ENCODE measurements around the gene HTR6. TPM values are rescaled to one million over a fixed set of nuclear protein-coding genes. Genes with fewer than 3 reads are reported as not detected.
A peak's percentile ranks its signal among the peaks of the same experiment; 100 is the strongest.

The HTR6 gene
- total RNA-seq, 4 donors from 2014 or later = 0.23 to 2.4 TPM; not detected in 2

DNA sequence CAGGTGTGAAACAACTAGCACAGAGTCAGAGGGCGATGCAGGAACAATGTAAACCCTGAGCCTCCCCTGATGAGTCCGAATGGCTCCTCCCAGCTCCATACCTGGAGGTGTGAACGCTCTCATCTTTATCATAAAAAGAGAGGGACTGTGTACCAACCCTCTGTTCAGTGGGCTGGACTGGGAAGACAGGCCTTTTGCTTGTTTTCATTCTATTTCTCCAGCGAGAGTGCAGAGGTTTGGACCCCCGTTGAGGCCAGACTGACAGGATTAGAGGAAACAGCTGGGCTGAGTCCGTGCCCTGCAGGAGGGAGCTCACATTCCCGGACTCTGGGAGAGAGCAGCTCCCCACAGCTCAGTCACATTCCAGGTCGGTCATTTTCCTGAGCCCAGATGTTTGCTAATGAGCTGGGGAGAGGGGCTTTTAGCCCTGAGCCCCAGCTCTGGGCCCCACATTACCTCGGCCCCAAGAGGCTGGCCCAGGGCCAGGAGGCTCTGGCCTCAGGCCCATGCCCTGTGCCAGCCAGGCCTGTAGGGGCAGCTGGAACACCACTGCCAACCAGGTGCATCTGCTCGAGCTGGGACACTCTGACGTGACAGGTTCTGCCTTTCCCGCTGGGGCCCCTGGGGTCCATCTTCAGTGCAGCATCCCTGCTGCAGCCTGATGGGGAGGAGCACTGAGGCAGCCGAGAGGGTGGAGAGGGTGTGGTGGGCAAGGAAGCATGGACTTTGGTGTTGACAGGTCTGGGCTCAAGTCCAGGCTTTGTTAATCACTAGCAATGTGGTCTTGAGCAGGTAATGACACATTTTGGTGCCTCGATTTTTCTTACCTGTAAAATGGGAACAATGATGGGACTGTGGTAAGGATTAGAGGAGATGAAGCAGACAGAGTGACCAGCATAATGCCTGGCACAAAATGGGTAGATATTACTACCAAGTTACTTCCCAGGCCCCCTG, 24.0 kb upstream of the HTR6 start:
- H3K4me3 ChIP-seq = no peak overlapping the region
- H3K27me3 ChIP-seq = no peaks in the 10 kb centered on the region
- H3K36me3 ChIP-seq = no peaks in the 10 kb centered on the region
- no peaks in the 10 kb centered on the region for H3K9me3 ChIP-seq
- peaks cover 39% of the 10 kb centered on the region for H3K4me1 ChIP-seq
- peak overlapping the region; percentile 78 for H3K27ac ChIP-seq
- DNase-seq (ENCODE audit: low spot score in 2 of 2) = no peak
- TF ChIP-seq CTCF (IDR thresholded peaks at IDR 0.05) (no peak), POLR2AphosphoS5 (IDR thresholded peaks at IDR 0.05) (no peak), POLR2A (IDR thresholded peaks at IDR 0.05) (no peak), EP300 (IDR thresholded peaks at IDR 0.05) (no peak)
- WGBS = 39% methylated on average over 10 of the region's 14 CpGs

- peak overlapping the region; percentile 90 for H3K4me3 ChIP-seq
- no peaks in the 10 kb centered on the region for H3K9me3 ChIP-seq
- H3K4me1 ChIP-seq = peaks cover 63% of the 10 kb centered on the region
- H3K36me3 ChIP-seq = no peaks in the 10 kb centered on the region
- peak in 1 of 2 donors; percentile 74 for DNase-seq (ENCODE audit: low spot score in 2 of 2)
- H3K27me3 ChIP-seq = no peaks in the 10 kb centered on the region
- H3K27ac ChIP-seq = peak overlapping the region; percentile 95
- TF ChIP-seq POLR2A (IDR thresholded peaks at IDR 0.05) = no peak
- TF ChIP-seq CTCF (IDR thresholded peaks at IDR 0.05) = peak in 1 of 2 donors; percentile 27
- 36% methylated on average over 7 of the region's 7 CpGs for WGBS
Observed at GRCh38 chr1:19643121-19643520, 21.6 kb upstream of the HTR6 start.

DNA sequence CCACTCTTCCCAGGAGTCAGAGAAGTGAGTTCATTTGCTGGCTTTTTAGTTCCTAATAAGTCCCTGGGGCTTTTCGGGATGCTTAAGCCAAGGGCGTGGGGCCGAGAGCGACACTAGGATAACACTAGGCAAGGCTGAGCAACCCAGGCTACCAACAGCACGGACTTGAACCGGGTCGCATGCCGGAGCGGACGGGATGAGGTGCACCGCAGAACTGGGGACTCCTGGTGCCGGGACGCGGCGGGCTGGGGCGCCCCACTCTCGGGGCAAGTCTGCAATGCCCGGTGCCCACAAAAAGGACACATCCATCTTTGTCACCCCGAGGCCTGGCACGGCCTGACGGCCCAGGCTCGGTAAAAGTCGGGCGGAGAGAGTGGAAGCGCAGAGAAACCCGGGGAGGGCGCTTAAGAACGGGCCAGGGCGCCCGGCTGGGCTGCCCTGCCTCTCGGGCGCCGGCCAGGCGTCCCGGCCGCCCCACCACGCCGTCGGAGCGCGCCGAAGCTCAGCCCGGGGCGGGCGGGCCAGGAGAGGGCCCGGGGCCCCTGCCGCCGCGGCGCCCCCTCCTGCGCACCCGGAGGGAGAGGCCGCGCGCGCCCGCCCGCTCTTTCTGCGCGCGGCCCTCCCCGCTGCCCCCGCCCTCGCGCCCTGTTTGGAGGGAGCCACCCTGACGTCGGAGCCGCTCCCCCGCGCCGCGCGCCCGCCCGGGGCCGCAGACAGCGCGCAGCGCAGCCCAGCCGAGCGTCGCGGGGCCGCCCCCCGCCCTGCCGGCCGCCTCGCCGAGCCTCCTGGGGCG, 20.9 kb upstream of the HTR6 start, which contains the start of gene NBL1:
Gene NBL1 (plus strand): TSS at position 710 of the 793 bp plus-strand sequence. CDS start 10,720 bp downstream, outside the sequence.
- Histone ChIP-seq H3K36me3 (no peaks in the 10 kb centered on the region), H3K9me3 (no peaks in the 10 kb centered on the region), H3K4me3 (peak within 1 kb of the TSS; percentile 90), H3K27ac (peak within 1 kb of the TSS; percentile 95), H3K27me3 (no peaks in the 10 kb centered on the region), H3K4me1 (peaks cover 70% of the 10 kb centered on the region)
- DNase-seq (ENCODE audit: low spot score in 2 of 2) = peak in 1 of 2 donors; percentile 80
- TF ChIP-seq POLR2AphosphoS5 (IDR thresholded peaks at IDR 0.05) = no peak
- peak in 1 of 2 donors; percentile 43 for TF ChIP-seq POLR2A (IDR thresholded peaks at IDR 0.05)
- TF ChIP-seq CTCF (IDR thresholded peaks at IDR 0.05) = no peak
- TF ChIP-seq EP300 (IDR thresholded peaks at IDR 0.05) = no peak
- 0% methylated on average over 3 of the region's 90 CpGs for WGBS

DNA sequence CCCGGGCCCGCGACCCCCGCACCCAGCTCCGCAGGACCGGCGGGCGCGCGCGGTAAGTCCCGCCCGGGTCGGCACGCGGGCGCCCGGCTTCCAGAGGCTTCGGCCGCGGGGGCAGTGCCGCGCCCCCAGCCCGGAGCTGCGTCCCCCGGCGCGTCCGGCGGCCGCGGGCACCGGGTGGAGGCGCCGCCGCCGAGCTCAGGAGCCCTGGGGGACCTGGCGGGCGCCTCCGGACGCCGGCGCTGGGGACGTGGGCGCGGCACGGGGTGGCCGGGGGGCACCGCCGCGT, 20.3 kb upstream of the HTR6 start:
- H3K4me3 ChIP-seq = peak overlapping the region; percentile 90
- H3K27ac ChIP-seq = peak overlapping the region; percentile 95
- 0% methylated on average over 34 of the region's 51 CpGs for WGBS
- TF ChIP-seq CTCF (IDR thresholded peaks at IDR 0.05) = no peak
- no peaks in the 10 kb centered on the region for H3K27me3 ChIP-seq
- no peaks in the 10 kb centered on the region for H3K9me3 ChIP-seq
- H3K4me1 ChIP-seq = peaks cover 76% of the 10 kb centered on the region
- no peaks in the 10 kb centered on the region for H3K36me3 ChIP-seq
- DNase-seq (ENCODE audit: low spot score in 2 of 2) = no peak

All from suprapubic skin (tissue), 4 donors.